GM20431 (cell line): ENCODE results near the gene DYRK4.

ENCODE experiments used
- in situ Hi-C: fragments of 300-500 bp; cut with MseI, MboI; formaldehyde crosslinking; loops from one replicate; pipeline ENCODE4 v1.15.0; 2020; ENCODE audit warnings: low sequenced_read_pairs; ENCODE audit not compliant: unreplicated experiment

The DYRK4 gene

DNA sequence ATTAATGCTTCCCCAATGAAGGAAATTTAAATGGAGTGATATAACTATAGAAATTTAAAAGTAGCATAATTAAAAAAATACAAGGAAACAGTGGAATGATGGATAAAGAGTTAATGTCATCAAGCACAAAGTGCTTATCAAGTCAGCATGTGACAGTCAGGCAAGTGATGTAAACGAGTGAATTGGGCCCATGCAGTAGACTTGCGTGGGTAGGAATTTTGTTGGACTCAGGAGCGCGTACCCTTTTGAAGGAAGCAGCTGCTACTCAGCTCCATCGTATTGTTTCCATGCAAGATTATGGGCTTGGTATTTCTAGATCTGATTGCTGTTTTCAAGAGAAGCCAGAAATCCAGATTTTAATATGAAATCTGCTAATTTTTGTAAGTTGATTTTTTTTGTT is 4.4 kb upstream of the DYRK4 start:
- in situ Hi-C loops, result no loop called here

DNA sequence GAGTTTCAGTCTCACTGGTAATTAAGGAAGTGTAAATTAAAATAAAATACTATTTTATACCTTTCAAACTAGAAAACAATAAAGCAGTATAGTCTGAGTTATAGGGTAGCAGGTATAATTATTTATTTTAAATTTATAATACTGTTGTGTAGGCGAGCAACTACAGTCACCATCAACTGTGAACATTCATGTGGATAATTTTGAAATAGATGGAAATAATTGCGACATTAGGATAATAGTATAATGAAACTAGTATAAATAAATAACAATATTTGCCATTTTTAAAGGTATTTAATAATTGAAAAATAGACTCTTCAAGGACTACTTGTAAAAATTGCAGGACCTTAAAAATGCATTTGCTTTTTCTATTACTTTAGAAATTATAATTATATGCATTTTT is 3.8 kb upstream of the DYRK4 start:
- in situ Hi-C loops, result no loop called here

DNA sequence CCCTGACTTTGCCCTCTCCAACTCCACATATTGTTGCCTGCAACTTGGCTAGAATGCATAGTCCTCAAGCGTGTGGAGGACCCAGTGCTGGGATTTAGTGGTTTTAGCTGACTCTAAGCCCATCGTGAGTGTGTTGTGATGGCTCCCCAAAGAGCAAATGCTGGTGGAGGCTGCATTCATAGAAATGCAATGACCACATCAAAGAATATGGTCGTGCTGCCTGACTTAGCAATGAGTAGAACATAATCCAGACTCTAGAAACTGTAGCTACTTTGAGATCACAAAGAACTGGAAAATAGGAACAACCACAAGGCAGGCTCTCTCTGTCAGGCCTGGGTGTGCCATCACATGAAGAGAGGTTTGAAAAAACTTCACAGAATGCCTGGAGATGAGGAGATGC is 1.3 kb downstream of the DYRK4 start:
- in situ Hi-C loops, result no loop called here

DNA sequence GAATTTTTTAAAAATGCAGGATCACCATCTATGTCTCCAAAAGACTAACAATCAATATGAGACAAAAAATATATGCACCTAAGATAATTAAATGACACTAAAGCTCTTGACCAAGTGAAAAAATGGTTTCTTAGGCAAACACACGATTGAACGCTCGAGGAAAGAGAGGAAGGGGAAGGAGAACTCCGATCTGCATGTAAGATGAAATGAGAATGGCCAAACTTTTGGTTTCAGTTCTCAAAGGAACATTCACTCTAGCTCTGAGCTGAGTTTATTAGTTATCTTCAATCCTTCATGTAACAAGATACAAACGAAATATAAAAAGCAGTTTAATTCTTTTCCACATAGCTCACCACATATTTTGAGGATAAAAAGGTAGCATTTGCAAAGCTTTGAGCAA is 2.8 kb downstream of the DYRK4 start:
- in situ Hi-C loops, result no loop called here

DNA sequence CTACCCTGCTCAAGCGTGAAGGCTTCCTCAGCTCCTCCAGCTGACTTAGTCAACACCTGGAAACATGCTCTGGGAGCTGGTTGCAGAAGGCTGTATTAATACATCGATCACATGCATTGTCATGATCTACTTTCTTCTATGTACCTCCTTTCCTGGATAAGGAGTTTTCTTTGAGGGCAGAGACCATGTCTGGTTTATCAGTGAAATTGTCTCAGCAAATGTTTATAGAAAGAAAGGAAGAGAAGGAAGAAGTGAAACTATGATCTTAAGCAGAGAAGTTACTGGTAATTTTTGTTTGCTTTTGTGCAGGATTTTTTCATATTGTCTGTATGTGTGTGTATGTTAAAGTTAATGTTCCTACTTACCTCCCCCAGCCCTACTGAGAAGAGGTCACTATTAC is 4.5 kb downstream of the DYRK4 start:
- in situ Hi-C loops, result no loop called here

DNA sequence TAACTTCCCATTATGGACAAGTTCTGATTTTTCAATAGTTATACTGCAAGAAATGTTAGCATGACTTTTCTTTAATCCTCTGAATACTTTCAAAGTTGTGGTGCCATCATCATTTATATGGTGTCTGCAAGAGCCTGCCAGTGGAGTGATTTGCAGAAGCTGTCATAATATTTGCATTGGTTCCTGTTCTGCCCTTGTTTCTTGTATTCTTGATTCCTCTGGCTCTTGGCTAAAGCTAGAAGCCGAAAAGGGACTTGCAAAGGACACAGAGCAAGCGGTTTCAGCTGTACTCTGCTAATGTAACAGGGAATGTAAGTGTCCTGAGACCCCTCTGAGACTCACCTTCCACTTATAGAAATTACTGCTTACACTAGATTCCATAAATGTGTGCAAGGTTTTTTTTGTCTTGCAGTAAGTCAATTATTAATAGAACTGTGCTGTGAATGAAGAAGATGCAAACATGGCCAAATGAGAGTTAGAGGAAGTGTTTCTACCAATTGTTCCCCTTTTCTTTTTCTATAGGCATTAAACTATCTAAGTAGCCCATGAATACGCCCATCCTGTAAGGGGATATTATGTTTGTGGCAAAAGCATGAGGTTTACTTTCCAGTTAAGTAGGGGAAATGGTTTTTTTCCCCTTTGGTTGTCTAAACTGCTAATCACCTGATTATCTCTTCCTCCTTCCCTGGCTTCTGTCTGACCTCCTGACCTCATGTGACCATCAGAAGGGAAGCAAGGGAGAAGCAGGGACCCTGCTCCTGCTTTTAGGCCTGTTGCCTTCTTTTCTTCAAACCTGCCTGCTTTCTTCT is 5.3 kb downstream of the DYRK4 start:
- in situ Hi-C loops, result no loop called here

DNA sequence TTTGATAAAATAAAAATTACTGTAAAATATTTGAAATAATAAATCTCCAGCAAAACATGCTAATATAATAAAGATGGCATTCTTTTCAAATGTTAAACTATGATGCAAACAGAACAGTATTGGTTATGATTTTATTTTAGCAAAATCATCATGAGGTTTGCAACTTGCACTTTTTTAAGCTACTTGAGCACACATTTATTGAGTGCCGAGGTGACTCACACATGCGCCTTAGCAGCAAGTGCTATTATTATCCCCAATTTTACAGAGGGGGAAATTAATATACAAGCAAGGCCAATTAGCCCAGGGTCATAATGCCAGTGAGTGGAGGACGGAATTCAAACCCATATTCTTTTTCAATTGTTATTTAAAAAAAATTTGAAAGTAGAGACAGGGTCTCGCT is 7.3 kb downstream of the DYRK4 start:
- in situ Hi-C loops, result no loop called here

DNA sequence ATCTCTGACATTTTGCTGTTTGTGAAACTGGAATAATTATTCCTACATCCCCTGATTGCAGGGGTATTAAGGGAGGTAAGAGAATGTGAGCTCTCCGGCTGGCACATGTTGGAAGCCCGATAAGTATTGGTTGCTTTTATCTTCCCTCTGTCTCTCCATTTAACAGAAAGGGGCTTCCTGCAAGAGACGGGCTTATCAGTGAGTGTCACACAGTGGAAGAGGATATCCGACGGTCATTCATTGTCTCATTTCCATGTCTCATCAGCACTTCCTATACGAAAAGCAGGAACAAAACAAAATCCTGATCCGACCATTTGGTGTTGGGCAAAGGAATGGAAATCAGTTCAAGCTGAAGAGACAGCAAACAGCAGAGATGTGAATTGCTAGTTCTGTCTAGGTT is 10.7 kb downstream of the DYRK4 start:
- in situ Hi-C loops, result no loop called here

DNA sequence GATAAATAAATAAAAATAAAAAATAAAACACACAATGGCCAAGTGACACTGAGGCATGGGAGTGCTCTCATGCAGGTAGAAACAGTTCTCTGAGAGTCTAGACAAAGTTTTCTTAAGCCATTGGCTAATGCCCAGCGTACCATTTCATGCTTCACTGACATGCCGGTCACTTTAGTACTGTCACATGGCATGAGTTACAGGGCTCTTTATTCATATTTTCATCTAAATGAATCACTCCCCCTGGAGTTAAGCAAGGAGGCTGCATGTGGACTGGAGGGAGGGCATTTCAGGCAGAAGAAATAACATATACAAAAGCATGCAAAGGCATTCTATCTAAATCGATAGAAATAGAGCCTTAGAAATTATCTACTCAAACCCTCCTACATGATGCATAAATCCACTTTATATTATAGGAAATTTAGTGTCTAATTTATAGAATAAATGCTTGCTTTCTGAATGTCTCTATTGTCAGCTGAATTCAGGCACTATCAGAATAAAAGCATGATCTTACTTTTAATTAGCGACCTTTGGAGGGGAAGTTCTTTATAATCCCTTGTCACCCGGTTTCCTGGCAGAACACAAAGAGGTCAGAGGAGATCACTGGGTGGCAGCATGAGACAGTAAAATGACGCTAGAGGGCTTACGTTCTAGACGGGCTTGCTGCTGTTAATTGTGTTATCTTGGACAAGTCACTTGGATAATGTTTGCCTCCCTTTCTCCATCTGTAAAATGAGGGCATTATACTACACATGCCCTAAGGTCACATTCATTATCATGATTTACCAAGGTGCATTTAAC is 17.5 kb downstream of the DYRK4 start:
- in situ Hi-C loops, result no loop called here

DNA sequence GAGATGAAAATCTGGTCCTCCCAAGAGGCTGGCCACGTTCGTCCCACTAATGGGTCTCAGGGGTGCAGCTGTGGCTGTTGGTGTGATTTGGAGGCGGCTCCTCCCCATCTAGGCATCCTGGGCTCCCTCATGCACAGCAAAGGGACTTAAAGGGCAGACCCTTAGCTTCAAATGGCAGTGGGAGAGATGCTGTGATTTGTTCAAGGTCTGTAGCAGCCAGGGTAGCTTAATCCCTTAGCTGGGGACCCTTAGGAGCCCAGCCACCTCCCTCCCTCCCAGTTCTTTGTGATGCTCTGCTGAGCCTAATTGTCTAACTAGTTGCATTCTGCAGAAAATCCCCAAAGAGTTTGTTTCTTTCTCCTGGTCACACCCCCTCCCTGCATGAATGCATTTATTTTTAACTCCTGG is 18.3 kb downstream of the DYRK4 start:
- in situ Hi-C loops, result no loop called here

DNA sequence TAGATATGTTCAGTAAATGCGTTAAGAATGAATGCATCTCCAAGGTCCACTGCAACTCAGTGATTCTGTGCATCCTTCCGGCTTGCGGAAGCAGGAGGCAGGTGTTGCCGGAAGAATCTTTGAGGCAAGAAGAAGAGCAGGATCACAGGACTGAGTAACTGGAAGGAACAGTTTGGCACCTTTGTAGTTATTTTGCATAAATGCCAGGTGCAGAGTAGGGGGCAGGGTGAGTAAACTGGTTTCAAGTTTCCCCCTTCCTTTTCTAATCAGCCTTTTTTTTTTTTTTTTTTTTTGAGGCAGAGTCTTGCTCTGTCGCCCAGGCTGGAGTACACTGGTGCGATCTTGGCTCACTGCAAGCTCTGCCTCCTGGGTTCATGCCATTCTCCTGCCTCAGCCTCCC is 22.3 kb downstream of the DYRK4 start:
- in situ Hi-C loops, result no loop called here

DNA sequence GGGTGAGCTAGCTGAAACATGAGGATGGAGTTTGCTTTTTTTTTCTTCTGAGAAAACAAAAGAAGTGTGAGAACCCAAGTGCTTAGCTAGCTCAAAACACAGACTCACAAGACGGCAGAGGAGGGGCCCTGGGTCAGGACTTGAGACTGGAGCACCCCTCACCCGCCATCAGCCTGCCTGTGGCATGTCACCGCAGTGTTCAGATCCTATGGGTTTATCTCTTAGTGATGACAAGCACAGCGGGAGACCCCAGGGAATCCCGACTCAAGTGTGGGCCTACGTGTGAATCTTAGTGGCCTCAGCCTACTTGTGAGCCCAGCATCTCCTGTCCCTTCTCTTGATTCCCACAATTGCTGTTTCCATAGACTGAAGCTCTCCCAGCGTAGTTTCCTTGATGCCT is 22.9 kb downstream of the DYRK4 start:
- in situ Hi-C loops, result no loop called here

DNA sequence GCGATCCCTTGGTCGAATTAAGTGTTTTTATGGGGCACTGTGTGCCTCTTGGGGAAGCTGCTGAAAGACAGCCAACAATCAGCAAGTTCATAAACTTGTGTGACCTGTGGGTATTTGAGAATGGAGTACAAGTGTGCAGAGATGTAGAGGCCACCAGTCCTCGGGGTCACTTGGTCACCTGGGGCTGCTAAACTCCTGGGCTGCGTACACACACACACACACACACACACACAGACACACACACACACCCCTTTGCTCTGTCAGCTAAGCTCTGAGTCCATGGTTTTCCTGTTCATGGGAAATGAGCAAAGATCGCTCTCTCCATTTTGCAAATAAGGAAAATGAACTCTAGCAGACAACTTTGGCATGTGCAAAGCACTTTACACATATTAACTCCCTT is 24.5 kb downstream of the DYRK4 start:
- in situ Hi-C loops, result no loop called here

DNA sequence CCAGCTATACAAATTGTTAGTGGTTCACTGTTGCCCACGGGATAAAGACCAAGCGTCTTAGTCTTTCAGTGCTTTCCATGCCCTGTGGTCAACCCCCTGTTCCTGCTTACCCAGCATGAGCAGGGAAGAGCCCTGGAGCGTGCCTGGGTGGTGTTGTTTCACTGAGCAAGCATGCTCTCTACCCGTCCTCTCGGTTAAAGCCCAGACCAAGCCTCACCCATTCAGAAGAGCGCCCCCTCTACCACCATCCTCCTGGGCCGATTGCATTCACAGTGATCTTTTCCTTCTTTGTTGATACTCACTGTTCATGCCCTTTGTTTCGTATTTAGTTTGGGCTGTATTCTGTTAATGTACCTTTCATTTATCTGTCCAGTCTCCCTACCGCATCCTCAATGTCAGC is 25.1 kb downstream of the DYRK4 start:
- in situ Hi-C loops, result no loop called here

DNA sequence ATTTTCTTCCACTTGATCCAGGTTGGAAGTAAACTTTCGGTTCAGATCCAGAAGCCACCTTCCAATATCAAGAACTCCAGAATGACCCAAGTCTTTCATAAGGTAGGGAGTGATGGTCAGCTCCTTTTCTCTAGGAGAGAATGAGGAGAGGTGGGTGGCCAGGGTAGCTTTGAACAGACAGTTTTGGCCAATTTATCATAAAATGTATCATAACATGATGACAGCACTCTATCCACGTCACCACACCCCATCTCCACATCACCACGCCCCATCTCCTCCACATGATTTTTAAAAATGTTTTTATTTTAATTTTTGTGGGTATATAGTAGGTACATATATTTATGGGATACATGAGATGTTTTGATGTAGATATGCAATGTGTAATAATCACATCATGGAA is 26.9 kb downstream of the DYRK4 start:
- in situ Hi-C loops, result no loop called here

DNA sequence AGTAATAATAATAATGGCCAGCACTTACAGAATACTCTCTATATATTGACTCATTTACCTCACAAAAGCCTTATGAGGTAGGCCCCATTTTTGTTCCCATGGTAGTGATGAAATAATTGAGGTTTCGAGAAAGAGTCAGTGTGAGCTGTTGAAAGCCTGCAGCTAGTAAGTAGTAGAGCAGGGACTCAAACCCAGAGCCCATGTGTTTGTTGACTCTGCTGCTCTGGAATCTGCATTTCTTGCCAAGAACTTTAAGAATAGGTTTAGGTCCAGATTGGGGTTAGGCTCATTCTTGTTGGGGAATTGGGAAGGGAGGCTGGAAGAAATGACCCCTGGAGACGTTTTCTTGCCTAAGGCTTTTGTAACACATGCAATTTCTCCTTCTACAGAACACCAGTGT is 27.9 kb downstream of the DYRK4 start:
- in situ Hi-C loops, result no loop called here

DNA sequence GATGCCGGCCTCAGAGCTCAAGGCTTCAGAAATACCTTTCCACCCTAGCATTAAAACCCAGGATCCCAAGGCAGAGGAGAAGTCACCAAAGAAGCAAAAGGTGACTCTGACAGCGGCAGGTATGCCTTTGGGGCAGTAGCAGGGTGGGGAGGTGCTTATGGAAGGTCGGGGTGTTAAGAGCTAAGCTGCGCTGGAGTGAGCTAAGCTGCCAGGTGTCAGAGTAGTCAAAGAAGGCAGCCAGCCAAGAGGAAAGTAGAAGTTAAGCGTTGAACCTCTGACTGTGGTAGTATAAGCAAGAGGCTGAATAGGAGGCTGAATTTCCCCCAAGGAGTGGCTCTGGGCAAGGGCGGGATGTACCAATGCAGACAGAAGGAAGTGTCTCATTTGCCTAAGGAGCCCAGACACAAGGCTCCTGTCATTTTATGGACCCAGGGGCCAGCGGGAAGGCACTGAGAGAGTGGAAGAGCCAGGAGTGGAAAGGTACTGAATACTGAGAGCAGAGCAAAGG is 29.2 kb downstream of the DYRK4 start:
- in situ Hi-C loops, result no loop called here

DNA sequence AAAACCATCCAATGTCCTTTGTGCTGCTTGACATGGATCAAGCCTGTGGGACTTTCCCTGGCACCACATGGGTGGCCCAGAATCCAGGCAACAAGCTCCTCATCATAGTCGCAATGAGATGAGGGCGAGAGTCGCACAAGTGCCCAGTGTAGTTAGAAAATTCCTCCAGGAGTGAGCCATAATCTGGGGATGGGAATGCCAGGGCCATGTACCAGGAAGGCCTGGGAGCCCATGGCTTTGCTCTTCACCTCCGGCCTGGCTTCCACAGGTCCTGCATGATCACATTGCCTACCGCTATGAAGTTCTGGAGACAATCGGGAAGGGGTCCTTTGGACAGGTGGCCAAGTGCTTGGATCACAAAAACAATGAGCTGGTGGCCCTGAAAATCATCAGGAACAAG is 33.9 kb downstream of the DYRK4 start:
- in situ Hi-C loops, result no loop called here

DNA sequence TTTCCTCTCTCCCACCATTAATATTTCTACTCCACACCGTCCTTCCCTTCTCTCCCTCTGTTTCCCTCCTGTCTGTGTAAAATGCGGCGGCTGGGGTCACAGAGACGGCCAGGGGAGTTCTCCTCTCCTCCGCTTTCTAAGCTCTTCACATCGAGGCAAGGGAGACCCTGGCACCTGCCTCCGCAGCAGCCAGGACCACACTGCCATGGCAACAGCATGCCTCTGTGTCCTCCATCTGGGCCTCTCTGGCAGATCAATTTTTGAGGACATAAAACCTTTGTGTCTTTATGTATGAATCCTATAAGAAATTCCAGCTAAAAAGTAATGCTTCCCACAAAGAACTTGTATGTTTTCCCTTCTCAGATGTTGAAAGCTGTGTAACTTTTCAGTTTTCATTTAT is 41.4 kb downstream of the DYRK4 start:
- in situ Hi-C loops, result no loop called here

DNA sequence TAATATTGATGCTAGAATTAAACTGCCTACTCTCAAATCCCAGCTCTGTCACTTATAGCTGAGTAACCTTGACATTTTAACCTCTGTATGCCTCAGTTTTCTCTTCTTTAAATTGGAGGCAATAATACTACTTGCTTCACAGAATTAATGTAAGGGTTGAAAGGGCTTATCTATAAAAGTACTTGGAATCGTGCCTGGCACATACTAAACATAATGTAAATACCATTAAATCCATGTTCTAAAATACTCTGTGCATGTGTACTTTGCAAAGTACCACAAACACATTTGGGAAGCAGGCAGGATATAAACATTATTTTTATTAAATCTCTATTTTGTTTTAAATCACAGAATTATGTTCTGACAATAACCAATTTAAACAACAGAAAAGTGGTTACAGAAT is 41.9 kb downstream of the DYRK4 start:
- in situ Hi-C loops, result no loop called here

DNA sequence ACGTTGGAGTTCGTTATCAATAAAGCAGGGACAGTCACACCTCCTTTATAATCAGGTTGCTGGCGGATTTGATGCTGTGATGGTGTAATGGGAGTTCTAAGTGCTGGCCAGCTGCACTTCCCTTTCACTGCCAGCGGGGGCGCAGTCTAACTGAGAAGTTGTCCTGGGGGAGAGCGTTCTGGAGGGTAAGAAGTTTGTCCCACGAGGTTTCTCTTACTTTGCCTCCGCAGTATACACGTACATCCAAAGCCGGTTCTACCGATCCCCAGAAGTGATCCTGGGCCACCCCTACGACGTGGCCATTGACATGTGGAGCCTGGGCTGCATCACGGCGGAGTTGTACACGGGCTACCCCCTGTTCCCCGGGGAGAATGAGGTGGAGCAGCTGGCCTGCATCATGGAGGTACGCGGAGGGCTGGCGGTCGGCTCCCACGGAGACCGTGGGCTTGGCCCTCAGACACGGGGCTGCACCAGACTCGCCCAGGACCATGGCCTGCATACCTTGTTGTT is 42.7 kb downstream of the DYRK4 start:
- in situ Hi-C loops, result no loop called here
